Activated CD8-positive, alpha-beta T cell treated with anti-CD3 and anti-CD28 coated beads for 36 hours (primary cell): ENCODE results near the gene RXRA. TPM values are rescaled to one million over a fixed set of nuclear protein-coding genes. Genes with fewer than 3 reads are reported as not detected.

Experiments used
- ATAC-seq: fragments of 200-7000 bp; cut with Tn5 transposase; one replicate; pipeline ENCODE4 v1.10.0; 2021; ENCODE audit warnings: mild to moderate bottlenecking, moderate library complexity
- CTCF ChIA-PET: fragments of 350-600 bp; sonication (Branson Sonifier 250); formaldehyde crosslinking; loops from one replicate; lab custom pipeline; 2021; ENCODE audit warnings: antibody characterized with exemption; lab: Charles Lee
- POLR2A ChIA-PET: fragments of 350-600 bp; sonication (Branson Sonifier 250); formaldehyde crosslinking; loops from one replicate; lab custom pipeline; 2021; ENCODE audit warnings: antibody characterized with exemption; lab: Charles Lee
- DNase-seq: peaks from one replicate; pipeline ENCODE4 v3.0.0-alpha.2; 2020
- H3K27ac Mint-ChIP-seq: one replicate; pipeline ENCODE4 v1.8.0; 2021; ENCODE audit warnings: mild to moderate bottlenecking, mixed read lengths
- H3K27me3 Mint-ChIP-seq: one replicate; pipeline ENCODE4 v1.8.0; 2021; ENCODE audit warnings: mixed read lengths
- H3K36me3 Mint-ChIP-seq: one replicate; pipeline ENCODE4 v1.8.0; 2021; ENCODE audit warnings: low read depth, mixed read lengths
- H3K4me1 Mint-ChIP-seq: one replicate; pipeline ENCODE4 v1.8.0; 2021; ENCODE audit warnings: low read depth, mixed read lengths
- H3K4me3 Mint-ChIP-seq: one replicate; pipeline ENCODE4 v1.8.0; 2021; ENCODE audit warnings: mild to moderate bottlenecking, moderate library complexity, mixed read lengths
- H3K9me3 Mint-ChIP-seq: one replicate; pipeline ENCODE4 v1.8.0; 2021; ENCODE audit warnings: mixed read lengths
- intact Hi-C: fragments of 100-400 bp; cut with micrococcal nuclease; formaldehyde crosslinking; loops from one replicate; pipeline ENCODE4 v1.10.0; 2022
- total RNA-seq, 2 experiments: library from RNA; stranded (reverse); gene quantifications; one replicate each; pipeline ENCODE4 v1.2.3, GENCODE V29; 2021
- TF ChIP-seq, protein P1 (sequence below): fragments of 200-600 bp; IDR thresholded peaks from one replicate; pipeline ENCODE4 v1.8.0; 2022; ENCODE audit warnings: antibody characterized with exemption, mild to moderate bottlenecking

RXRA gene
- total RNA-seq, 2 experiments from 2014 or later = 23.2 to 23.8 TPM

DNA sequence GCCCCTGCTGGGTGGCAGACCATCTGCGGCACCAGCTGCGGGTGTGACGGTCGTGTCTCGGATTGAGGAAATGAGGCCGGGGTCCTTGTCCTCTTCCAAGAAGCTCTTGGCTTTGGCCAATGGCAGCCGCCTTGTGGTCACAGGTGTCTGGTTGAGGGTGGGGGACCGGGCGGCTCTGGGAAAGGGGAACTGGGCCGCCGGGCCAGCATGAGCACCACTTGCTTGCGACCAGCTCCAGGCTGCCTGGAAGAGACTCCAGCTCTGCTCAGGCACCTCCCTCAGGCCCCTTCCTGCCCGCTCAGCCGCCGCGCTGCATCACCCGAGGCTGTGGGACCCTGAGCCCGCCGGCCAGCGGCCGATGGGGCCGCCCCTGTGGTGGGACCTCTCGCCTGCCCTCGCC, 59.7 kb downstream of the RXRA start:
- H3K36me3 Mint-ChIP-seq = no peaks in the 10 kb centered on the region
- peaks cover 44% of the 10 kb centered on the region for H3K4me1 Mint-ChIP-seq
- ChIA-PET CTCF (no interaction called here), POLR2A (no interaction called here)
- no peaks in the 10 kb centered on the region for H3K9me3 Mint-ChIP-seq
- H3K27me3 Mint-ChIP-seq = peaks cover 4% of the 10 kb centered on the region
- DNase-seq (no peak), ATAC-seq (no peak)
- TF ChIP-seq, protein P1, sequence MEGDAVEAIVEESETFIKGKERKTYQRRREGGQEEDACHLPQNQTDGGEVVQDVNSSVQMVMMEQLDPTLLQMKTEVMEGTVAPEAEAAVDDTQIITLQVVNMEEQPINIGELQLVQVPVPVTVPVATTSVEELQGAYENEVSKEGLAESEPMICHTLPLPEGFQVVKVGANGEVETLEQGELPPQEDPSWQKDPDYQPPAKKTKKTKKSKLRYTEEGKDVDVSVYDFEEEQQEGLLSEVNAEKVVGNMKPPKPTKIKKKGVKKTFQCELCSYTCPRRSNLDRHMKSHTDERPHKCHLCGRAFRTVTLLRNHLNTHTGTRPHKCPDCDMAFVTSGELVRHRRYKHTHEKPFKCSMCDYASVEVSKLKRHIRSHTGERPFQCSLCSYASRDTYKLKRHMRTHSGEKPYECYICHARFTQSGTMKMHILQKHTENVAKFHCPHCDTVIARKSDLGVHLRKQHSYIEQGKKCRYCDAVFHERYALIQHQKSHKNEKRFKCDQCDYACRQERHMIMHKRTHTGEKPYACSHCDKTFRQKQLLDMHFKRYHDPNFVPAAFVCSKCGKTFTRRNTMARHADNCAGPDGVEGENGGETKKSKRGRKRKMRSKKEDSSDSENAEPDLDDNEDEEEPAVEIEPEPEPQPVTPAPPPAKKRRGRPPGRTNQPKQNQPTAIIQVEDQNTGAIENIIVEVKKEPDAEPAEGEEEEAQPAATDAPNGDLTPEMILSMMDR = no peak
- no peak overlapping the region for H3K27ac Mint-ChIP-seq
- no peak overlapping the region for H3K4me3 Mint-ChIP-seq
- intact Hi-C loops = no loop called here

DNA sequence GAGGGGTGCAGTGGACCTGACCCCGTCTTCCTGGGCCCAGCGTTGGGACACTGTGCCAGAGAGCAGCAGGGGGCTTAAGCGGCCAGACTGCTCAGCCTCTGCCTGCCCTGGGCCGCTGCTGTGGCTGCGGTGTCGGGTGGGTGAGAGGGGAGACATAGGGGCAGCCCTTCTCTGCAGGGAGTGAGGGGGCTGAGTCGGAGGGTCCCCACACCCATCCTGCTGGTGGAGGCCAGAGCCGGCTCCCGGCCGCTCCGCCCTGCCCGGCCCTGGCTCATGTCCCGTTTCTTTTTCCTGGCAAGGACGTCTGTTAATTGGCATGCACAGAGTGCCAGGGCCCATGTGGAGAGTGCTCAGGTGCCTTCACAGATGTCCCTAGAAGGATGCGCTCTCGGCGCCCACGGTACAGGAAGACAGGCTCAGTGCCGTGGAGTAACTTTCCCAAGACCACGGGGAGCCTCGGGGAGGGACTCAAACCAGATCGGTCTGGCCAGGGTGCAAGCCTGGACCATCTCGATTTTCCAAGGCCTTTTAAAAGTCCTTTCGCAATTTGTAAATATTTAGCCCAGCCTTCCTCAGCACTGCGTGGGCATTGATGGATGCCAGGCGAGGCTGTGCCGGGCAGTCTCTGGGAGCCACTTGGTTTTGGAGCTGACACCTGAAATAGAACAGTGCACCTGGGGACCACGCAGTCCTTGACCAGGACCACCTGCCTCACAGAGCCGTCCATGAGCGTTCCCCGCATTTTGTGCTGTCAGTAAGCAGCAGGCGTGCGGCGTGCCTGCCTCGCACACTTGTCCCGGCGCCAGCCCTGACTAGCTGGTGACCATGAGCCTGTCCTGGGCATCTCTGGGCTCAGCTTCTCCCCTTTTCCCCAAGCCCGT, 60.9 kb downstream of the RXRA start:
- Mint-ChIP-seq H3K36me3 (no peaks in the 10 kb centered on the region), H3K27me3 (peaks cover 4% of the 10 kb centered on the region), H3K4me3 (no peak overlapping the region), H3K27ac (no peak overlapping the region), H3K9me3 (no peaks in the 10 kb centered on the region), H3K4me1 (peaks cover 41% of the 10 kb centered on the region)
- intact Hi-C loops = no loop called here
- CTCF ChIA-PET = interaction anchor here (1.3 kb wide), 1 partner anchor 216 kb away, joined by 4 read pairs; no protein-coding TSS in a partner anchor
- no peak for DNase-seq
- POLR2A ChIA-PET = interaction anchor here (1.5 kb wide), 2 partner anchors 10 to 11 kb away, joined by 4 read pairs; no protein-coding TSS in a partner anchor
- TF ChIP-seq, protein P1 = no peak
- no peak for ATAC-seq

DNA sequence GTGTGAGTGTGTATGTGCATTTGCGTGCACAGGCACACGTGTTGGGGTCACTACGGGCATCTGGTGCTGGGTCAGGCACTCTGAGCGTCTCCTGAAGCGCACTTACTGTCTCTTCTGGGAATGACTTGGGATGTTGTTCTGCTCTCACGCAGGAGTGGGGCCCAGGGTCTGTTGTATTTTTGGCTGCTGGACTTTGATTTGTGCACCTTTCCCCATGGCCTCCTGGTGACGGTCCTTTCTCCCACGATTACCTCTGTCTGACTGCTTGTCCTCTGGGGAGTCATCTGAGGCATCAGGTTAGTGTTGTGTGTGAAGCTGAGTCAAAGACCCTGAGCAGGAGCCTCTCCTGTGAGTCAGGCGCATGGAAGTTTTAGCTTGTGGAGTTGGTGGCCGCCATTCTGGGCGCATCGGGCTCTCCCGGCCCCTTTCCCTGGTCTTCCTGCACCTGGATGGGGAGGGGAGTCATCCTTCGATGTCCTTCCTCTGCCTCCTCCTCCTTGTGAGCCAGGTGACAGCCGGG, 62.1 kb downstream of the RXRA start:
- peak overlapping the region; percentile 22 for H3K27ac Mint-ChIP-seq
- ATAC-seq (no peak), DNase-seq (no peak)
- peaks cover 1% of the 10 kb centered on the region for H3K36me3 Mint-ChIP-seq
- ChIA-PET CTCF (interaction anchor here (1.3 kb wide), 1 partner anchor 218 kb away, joined by 4 read pairs; no protein-coding TSS in a partner anchor), POLR2A (interaction anchor here (1.5 kb wide), 2 partner anchors 9 to 12 kb away, joined by 4 read pairs; no protein-coding TSS in a partner anchor)
- H3K4me1 Mint-ChIP-seq = peaks cover 39% of the 10 kb centered on the region
- H3K4me3 Mint-ChIP-seq = no peak overlapping the region
- TF ChIP-seq, protein P1 = no peak
- intact Hi-C loops = no loop called here
- no peaks in the 10 kb centered on the region for H3K9me3 Mint-ChIP-seq
- H3K27me3 Mint-ChIP-seq = peaks cover 4% of the 10 kb centered on the region

DNA sequence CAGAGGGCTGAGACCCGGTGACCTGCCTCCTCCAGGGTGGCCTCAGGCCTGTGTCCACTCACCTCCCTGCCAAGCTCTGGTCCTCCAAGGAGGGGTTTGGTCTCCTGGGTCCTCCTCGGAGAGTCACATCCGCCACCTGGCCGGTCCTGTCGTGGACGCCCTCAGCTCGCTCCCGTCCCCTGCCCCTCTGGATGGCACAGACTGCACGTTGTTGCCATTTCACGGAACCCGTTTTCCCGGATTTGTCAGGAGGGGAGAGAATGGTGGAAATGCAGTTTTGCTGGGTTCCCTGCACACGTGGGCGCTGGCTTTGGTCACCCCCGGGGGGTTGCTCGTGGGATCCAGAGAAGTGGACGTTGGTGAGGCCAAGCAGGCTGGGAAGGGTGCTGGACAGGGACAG, 62.7 kb downstream of the RXRA start:
- Mint-ChIP-seq H3K4me1 (peaks cover 45% of the 10 kb centered on the region), H3K9me3 (peaks cover 2% of the 10 kb centered on the region), H3K27me3 (peaks cover 4% of the 10 kb centered on the region), H3K4me3 (no peak overlapping the region), H3K36me3 (peaks cover 5% of the 10 kb centered on the region), H3K27ac (no peak overlapping the region)
- ChIA-PET POLR2A (interaction anchor here (1.5 kb wide), 1 partner anchor 8 kb away, joined by 4 read pairs; no protein-coding TSS in a partner anchor), CTCF (interaction anchor here (3.5 kb wide), 1 partner anchor 54 kb away, joined by 23 read pairs; no protein-coding TSS in a partner anchor)
- no peak for ATAC-seq
- intact Hi-C loops = no loop called here
- TF ChIP-seq, protein P1 = no peak
- DNase-seq = no peak
